Measurements from ENCODE around the gene CCNL2.

DNA sequence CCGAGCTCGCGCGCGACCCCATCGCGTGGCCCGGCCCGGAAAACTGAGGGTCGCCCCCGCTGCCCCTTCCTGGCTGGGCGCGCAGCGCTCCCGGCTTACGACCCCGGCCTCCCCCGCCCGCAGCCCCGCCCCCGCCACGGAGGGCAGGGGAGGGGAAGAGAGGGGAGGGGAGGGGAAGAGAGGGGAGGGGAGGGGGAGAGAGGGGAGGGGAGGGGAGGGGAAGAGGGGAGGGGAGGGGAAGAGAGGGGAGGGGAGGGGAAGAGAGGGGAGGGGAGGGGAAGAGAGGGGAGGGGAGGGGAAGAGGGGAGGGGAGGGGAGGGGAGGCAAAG, 28.6 kb upstream of the CCNL2 start:
- TF ChIP-seq, protein P1, sequence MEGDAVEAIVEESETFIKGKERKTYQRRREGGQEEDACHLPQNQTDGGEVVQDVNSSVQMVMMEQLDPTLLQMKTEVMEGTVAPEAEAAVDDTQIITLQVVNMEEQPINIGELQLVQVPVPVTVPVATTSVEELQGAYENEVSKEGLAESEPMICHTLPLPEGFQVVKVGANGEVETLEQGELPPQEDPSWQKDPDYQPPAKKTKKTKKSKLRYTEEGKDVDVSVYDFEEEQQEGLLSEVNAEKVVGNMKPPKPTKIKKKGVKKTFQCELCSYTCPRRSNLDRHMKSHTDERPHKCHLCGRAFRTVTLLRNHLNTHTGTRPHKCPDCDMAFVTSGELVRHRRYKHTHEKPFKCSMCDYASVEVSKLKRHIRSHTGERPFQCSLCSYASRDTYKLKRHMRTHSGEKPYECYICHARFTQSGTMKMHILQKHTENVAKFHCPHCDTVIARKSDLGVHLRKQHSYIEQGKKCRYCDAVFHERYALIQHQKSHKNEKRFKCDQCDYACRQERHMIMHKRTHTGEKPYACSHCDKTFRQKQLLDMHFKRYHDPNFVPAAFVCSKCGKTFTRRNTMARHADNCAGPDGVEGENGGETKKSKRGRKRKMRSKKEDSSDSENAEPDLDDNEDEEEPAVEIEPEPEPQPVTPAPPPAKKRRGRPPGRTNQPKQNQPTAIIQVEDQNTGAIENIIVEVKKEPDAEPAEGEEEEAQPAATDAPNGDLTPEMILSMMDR (IDR thresholded peaks at IDR 0.05; ENCODE audit: low read depth, low read length): no peak
- no peak for TF ChIP-seq POLR2A (IDR thresholded peaks at IDR 0.05; ENCODE audit: extremely low read depth, insufficient read length)
